ENCODE measurements around the gene KLF13. TPM values are rescaled to one million over a fixed set of nuclear protein-coding genes. Genes with fewer than 3 reads are reported as not detected.

Gene KLF13
- total RNA-seq, 1 donor from 2014 or later, result 141 TPM

- Mint-ChIP-seq H3K9me3 (ENCODE audit: unreplicated experiment) (peaks cover 9% of the 10 kb centered on the region), H3K4me1 (ENCODE audit: low read depth, unreplicated experiment) (peaks cover 59% of the 10 kb centered on the region), H3K4me3 (ENCODE audit: unreplicated experiment) (peak overlapping the region; percentile 30), H3K27ac (ENCODE audit: unreplicated experiment) (no peak overlapping the region), H3K27me3 (ENCODE audit: unreplicated experiment) (peaks cover 4% of the 10 kb centered on the region), H3K36me3 (ENCODE audit: unreplicated experiment) (no peaks in the 10 kb centered on the region)
- TF ChIP-seq, protein P1, sequence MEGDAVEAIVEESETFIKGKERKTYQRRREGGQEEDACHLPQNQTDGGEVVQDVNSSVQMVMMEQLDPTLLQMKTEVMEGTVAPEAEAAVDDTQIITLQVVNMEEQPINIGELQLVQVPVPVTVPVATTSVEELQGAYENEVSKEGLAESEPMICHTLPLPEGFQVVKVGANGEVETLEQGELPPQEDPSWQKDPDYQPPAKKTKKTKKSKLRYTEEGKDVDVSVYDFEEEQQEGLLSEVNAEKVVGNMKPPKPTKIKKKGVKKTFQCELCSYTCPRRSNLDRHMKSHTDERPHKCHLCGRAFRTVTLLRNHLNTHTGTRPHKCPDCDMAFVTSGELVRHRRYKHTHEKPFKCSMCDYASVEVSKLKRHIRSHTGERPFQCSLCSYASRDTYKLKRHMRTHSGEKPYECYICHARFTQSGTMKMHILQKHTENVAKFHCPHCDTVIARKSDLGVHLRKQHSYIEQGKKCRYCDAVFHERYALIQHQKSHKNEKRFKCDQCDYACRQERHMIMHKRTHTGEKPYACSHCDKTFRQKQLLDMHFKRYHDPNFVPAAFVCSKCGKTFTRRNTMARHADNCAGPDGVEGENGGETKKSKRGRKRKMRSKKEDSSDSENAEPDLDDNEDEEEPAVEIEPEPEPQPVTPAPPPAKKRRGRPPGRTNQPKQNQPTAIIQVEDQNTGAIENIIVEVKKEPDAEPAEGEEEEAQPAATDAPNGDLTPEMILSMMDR (IDR thresholded peaks at IDR 0.05; ENCODE audit: partially characterized antibody, unreplicated experiment), result no peak
- peak; percentile 50 for DNase-seq
Measured at GRCh38 chr15:31338879-31339557, 12.4 kb downstream of the KLF13 start.

DNA sequence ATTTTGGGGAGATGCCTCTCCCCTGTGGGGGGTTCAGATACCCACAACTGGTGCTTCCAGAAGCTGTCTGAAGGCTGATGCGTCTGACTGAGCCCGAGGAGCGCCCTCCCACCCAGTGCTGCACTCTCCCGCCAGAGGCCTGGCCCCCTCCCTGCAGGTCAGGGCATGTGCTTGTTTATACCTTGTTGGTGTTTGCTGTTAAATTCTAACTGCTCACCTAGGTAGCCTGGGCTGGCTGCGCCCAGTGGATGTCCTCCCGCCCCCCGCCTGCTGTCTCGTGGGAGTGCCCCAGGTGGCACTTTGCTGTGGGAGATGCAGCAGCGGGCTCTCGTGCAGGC lies 12.9 kb downstream of the KLF13 start:
- H3K9me3 Mint-ChIP-seq (ENCODE audit: unreplicated experiment), result peaks cover 9% of the 10 kb centered on the region
- H3K4me3 Mint-ChIP-seq (ENCODE audit: unreplicated experiment), result no peak overlapping the region
- H3K27me3 Mint-ChIP-seq (ENCODE audit: unreplicated experiment), result peaks cover 4% of the 10 kb centered on the region
- no peak for DNase-seq
- H3K27ac Mint-ChIP-seq (ENCODE audit: unreplicated experiment), result no peak overlapping the region
- TF ChIP-seq, protein P1 (IDR thresholded peaks at IDR 0.05; ENCODE audit: partially characterized antibody, unreplicated experiment), result no peak
- H3K36me3 Mint-ChIP-seq (ENCODE audit: unreplicated experiment), result no peaks in the 10 kb centered on the region
- H3K4me1 Mint-ChIP-seq (ENCODE audit: low read depth, unreplicated experiment), result peaks cover 61% of the 10 kb centered on the region

- H3K36me3 Mint-ChIP-seq (ENCODE audit: unreplicated experiment), result no peaks in the 10 kb centered on the region
- peaks cover 9% of the 10 kb centered on the region for H3K9me3 Mint-ChIP-seq (ENCODE audit: unreplicated experiment)
- H3K4me3 Mint-ChIP-seq (ENCODE audit: unreplicated experiment), result no peak overlapping the region
- TF ChIP-seq, protein P1 (IDR thresholded peaks at IDR 0.05; ENCODE audit: partially characterized antibody, unreplicated experiment), result no peak
- no peak overlapping the region for H3K27ac Mint-ChIP-seq (ENCODE audit: unreplicated experiment)
- peaks cover 60% of the 10 kb centered on the region for H3K4me1 Mint-ChIP-seq (ENCODE audit: low read depth, unreplicated experiment)
- no peak for DNase-seq
- peaks cover 4% of the 10 kb centered on the region for H3K27me3 Mint-ChIP-seq (ENCODE audit: unreplicated experiment)
Measured at GRCh38 chr15:31340047-31340446, 13.4 kb downstream of the KLF13 start.

DNA sequence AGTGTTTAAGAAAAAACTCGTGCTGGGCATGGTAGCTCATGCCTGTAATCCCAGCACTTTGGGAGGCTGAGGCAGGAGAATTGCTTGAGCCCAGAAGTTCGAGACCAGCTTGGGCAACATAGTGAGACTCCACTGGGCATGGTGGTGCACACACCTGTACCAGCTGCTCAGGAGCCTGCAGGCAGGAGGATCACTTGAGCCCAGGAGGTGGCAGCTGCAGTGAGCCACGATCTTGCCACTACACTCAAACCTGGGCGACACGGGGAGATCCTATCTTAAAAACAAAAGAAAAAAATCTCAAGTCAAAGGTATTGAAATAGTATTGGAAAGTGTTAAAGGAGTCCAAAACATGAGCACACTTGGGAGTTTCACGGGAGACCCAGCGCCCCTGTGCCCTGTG lies 14.0 kb downstream of the KLF13 start:
- no peak overlapping the region for H3K27ac Mint-ChIP-seq (ENCODE audit: unreplicated experiment)
- H3K27me3 Mint-ChIP-seq (ENCODE audit: unreplicated experiment), result peaks cover 4% of the 10 kb centered on the region
- peaks cover 9% of the 10 kb centered on the region for H3K9me3 Mint-ChIP-seq (ENCODE audit: unreplicated experiment)

DNA sequence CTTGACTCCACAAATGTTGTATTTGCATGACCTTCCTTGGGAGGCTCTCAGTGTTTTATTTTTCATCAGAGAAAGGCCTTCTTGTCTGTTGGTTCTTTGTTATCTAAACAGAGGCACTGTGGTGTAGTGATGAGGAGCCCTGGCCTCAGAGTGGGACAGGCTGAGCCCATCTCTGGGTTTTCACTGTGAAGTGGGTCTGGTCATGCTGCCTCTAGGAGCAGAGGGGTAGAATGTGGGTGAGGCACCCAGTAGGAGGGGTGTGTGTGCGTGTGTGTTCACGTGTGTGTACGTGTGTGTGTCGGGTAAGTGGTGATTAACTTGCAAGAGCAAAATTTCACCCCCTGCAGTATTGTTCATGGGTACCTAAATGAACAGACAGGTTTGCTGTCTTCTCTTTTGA lies 14.4 kb downstream of the KLF13 start:
- no peak for DNase-seq
- H3K9me3 Mint-ChIP-seq (ENCODE audit: unreplicated experiment), result peaks cover 10% of the 10 kb centered on the region
- peak overlapping the region; percentile 50 for H3K4me3 Mint-ChIP-seq (ENCODE audit: unreplicated experiment)
- H3K36me3 Mint-ChIP-seq (ENCODE audit: unreplicated experiment), result no peaks in the 10 kb centered on the region
- H3K27me3 Mint-ChIP-seq (ENCODE audit: unreplicated experiment), result peaks cover 8% of the 10 kb centered on the region
- TF ChIP-seq, protein P1 (IDR thresholded peaks at IDR 0.05; ENCODE audit: partially characterized antibody, unreplicated experiment), result no peak
- H3K4me1 Mint-ChIP-seq (ENCODE audit: low read depth, unreplicated experiment), result peaks cover 57% of the 10 kb centered on the region
- H3K27ac Mint-ChIP-seq (ENCODE audit: unreplicated experiment), result peak overlapping the region; percentile 71

More for the DNA sequence above, 14.0 kb downstream of the KLF13 start:
- Mint-ChIP-seq H3K4me1 (ENCODE audit: low read depth, unreplicated experiment) (peaks cover 60% of the 10 kb centered on the region), H3K4me3 (ENCODE audit: unreplicated experiment) (peak overlapping the region; percentile 38), H3K36me3 (ENCODE audit: unreplicated experiment) (no peaks in the 10 kb centered on the region)
- TF ChIP-seq, protein P1 (IDR thresholded peaks at IDR 0.05; ENCODE audit: partially characterized antibody, unreplicated experiment), result no peak
- DNase-seq, result no peak
